HepG2 (cell line): ENCODE data around the gene SPINK8. TPM values are rescaled to one million over a fixed set of nuclear protein-coding genes. Genes with fewer than 3 reads are reported as not detected.

Experiments
- ATAC-seq: fragments of 200-7000 bp; cut with Tn5 transposase; 3 replicates; pipeline ENCODE4 v1.9.1; 2020; ENCODE audit warnings: mild to moderate bottlenecking, moderate library complexity
- BruUV-seq: library from RNA; stranded (reverse); fragments of 400-500 nt; replicated peaks from 2 replicates; lab custom pipeline; 2021; lab: Mats Ljungman, UMichigan
- CTCF ChIA-PET: fragments of 300-600 bp; formaldehyde crosslinking; extraction: SDS; loops from one replicate; lab custom pipeline; 2021; ENCODE audit warnings: low total read pairs, inconsistent platforms, low intra/inter-chr PET ratio; lab: Yijun Ruan, JAX
- POLR2A ChIA-PET: fragments of 350-600 bp; sonication (Branson Sonifier 250); formaldehyde crosslinking; loops from one replicate; lab custom pipeline; 2020; ENCODE audit warnings: antibody characterized with exemption, inconsistent platforms; lab: Yijun Ruan, JAX
- DNase-seq: peaks from one replicate; pipeline ENCODE4 v3.0.0-alpha.2; 2015; ENCODE audit warnings: low spot score
- FAIRE-seq: peaks from 3 replicates; lab custom pipeline; 2011; peaks lifted over from hg19 to GRCh38; lab: Jason Lieb, UNC
- H2AFZ ChIP-seq: one replicate; pipeline ENCODE4 v1.6.1; 2011; ENCODE audit warnings: low read length, inconsistent platforms
- H3K27ac ChIP-seq: fragments of 300-600 bp; 3 replicates; pipeline ENCODE4 v1.8.0; 2011; ENCODE audit warnings: mixed run types, mild to moderate bottlenecking, mixed read lengths, low read length, inconsistent platforms; ENCODE audit not compliant: insufficient read depth; ENCODE audit errors: extremely low read length
- H3K27me3 ChIP-seq, 2 experiments: fragments of 200-600 bp in 1 of 2; 2 replicates in 1 of 2; 3 replicates in 1 of 2; pipeline versions ENCODE4 v1.6.0 to v1.8.0; 2011; ENCODE audit warnings: low read length in 2 of 2, mild to moderate bottlenecking in 2 of 2, moderate library complexity in 2 of 2, inconsistent platforms in 1 of 2; ENCODE audit not compliant: insufficient read depth in 2 of 2, control insufficient read depth in 1 of 2
- H3K36me3 ChIP-seq, 2 experiments: fragments of 200-600 bp in 1 of 2; replicated peaks in 1 of 2; 2 replicates in 1 of 2; 3 replicates in 1 of 2; pipeline versions ENCODE4 v1.5.1 to v1.8.0; 2011; ENCODE audit warnings: low read length in 2 of 2, inconsistent platforms in 1 of 2; ENCODE audit not compliant: insufficient read depth in 2 of 2, control insufficient read depth in 1 of 2
- H3K4me1 ChIP-seq: 2 replicates; pipeline ENCODE4 v1.5.1; 2012; ENCODE audit warnings: low read length, inconsistent platforms; ENCODE audit not compliant: insufficient read depth
- H3K4me2 ChIP-seq: 2 replicates; pipeline ENCODE4 v1.6.0; 2011; ENCODE audit warnings: low read depth, low read length, inconsistent platforms
- H3K4me3 ChIP-seq, 3 experiments: fragments of 200-600 bp in 1 of 3; sonication (generic), shearing (Covaris generic) in 1 of 3; replicated peaks in 1 of 3; 2 replicates each; pipeline ENCODE4 v1.5.1; 2011 to 2016; ENCODE audit warnings: low read length in 3 of 3, inconsistent platforms in 2 of 3, low read depth in 2 of 3, mild to moderate bottlenecking in 2 of 3, control low read depth in 1 of 3, mixed read lengths in 1 of 3; ENCODE audit not compliant: insufficient read depth in 1 of 3
- H3K79me2 ChIP-seq: one replicate; pipeline ENCODE4 v1.6.1; 2011; ENCODE audit warnings: low read length, inconsistent platforms; ENCODE audit not compliant: insufficient read depth
- H3K9ac ChIP-seq: 2 replicates; pipeline ENCODE4 v1.6.0; 2011; ENCODE audit warnings: mild to moderate bottlenecking, low read depth, low read length, inconsistent platforms; ENCODE audit not compliant: insufficient read depth
- H3K9me3 ChIP-seq: 2 replicates; pipeline ENCODE4 v1.5.1; 2012; ENCODE audit warnings: mild to moderate bottlenecking, low read length
- H4K20me1 ChIP-seq: 2 replicates; pipeline ENCODE4 v1.6.0; 2011; ENCODE audit warnings: inconsistent platforms, mild to moderate bottlenecking, low read length, moderate library complexity; ENCODE audit not compliant: insufficient read depth
- ISX ChIP-seq: sonication (generic); formaldehyde crosslinking; conservative IDR thresholded peaks from 2 replicates; pipeline ENCODE4 v1.5.0; 2020; ENCODE audit warnings: missing genetic modification reagents
- NAIF1 ChIP-seq: sonication (generic); formaldehyde crosslinking; IDR thresholded peaks from 2 replicates; pipeline ENCODE4 v1.5.0; 2020; ENCODE audit warnings: mild to moderate bottlenecking, missing genetic modification reagents, borderline replicate concordance
- NFYB ChIP-seq: sonication (generic); formaldehyde crosslinking; IDR thresholded peaks from 2 replicates; pipeline ENCODE4 v1.4.0; 2020; ENCODE audit warnings: missing genetic modification reagents
- SNAPC2 ChIP-seq: sonication (generic); formaldehyde crosslinking; IDR thresholded peaks from 2 replicates; pipeline ENCODE4 v1.8.1; 2022; ENCODE audit warnings: mild to moderate bottlenecking, missing genetic modification reagents
- ZNF333 ChIP-seq: sonication (generic); formaldehyde crosslinking; IDR thresholded peaks from 2 replicates; pipeline ENCODE4 v1.4.0; 2020; ENCODE audit warnings: mild to moderate bottlenecking, missing genetic modification reagents, borderline replicate concordance
- ZNF768 ChIP-seq: sonication (generic); formaldehyde crosslinking; IDR thresholded peaks from 2 replicates; pipeline ENCODE4 v1.4.0; 2020; ENCODE audit warnings: missing genetic modification reagents
- WGBS: methylation state at CpG from one replicate; pipeline ENCODE4 v1.1.6; 2017; ENCODE audit warnings: low lambda C conversion rate; 5-methylcytosine and 5-hydroxymethylcytosine counted together
- in situ Hi-C: cut with HindIII; loops from 2 replicates; pipeline ENCODE4 v1.10.0; 2017; ENCODE audit warnings: low pct_unique_long_range_greater_than_20kb; ENCODE audit not compliant: extremely low pct_ligation_motif_present
- intact Hi-C: fragments of 100-400 bp; cut with micrococcal nuclease; formaldehyde crosslinking; loops from one replicate; pipeline ENCODE4 v1.10.0; 2022; ENCODE audit not compliant: unreplicated experiment
- polyA plus RNA-seq, 8 experiments: library from polyadenylated mRNA; depleted of rRNA in 3 of 8; stranded (reverse) in 7 of 8; unstranded in 1 of 8; fragments of >200 nt; fragmentation: Illumina TruSeq in 4 of 8; extraction: Trizol in 4 of 8; gene quantifications; 2 replicates each; pipeline versions ENCODE4 v1.2.1 to v1.2.3, GENCODE V29; 2011 to 2016; ENCODE audit warnings: low read depth in 4 of 8, missing spikeins in 1 of 8, mixed read lengths in 1 of 8; ENCODE audit not compliant: insufficient read depth in 1 of 8
- total RNA-seq, 5 experiments: library from RNA; depleted of rRNA; stranded (reverse); fragments of >200 nt; fragmentation: Illumina TruSeq; extraction: Trizol; gene quantifications; 2 replicates each; pipeline ENCODE4 v1.2.3, GENCODE V29; 2016; ENCODE audit warnings: low read depth in 1 of 5
- TF ChIP-seq, protein P1 (sequence below): IDR thresholded peaks from 2 replicates; pipeline ENCODE4 v1.6.1; 2016; ENCODE audit warnings: missing compliant biosample characterization, missing genetic modification reagents, borderline replicate concordance

SPINK8 gene
- total and polyA plus RNA-seq, 2 of the 13 experiments (the other 11 are each of a cell fraction or from before 2014, with no cell fraction given): not detected

DNA sequence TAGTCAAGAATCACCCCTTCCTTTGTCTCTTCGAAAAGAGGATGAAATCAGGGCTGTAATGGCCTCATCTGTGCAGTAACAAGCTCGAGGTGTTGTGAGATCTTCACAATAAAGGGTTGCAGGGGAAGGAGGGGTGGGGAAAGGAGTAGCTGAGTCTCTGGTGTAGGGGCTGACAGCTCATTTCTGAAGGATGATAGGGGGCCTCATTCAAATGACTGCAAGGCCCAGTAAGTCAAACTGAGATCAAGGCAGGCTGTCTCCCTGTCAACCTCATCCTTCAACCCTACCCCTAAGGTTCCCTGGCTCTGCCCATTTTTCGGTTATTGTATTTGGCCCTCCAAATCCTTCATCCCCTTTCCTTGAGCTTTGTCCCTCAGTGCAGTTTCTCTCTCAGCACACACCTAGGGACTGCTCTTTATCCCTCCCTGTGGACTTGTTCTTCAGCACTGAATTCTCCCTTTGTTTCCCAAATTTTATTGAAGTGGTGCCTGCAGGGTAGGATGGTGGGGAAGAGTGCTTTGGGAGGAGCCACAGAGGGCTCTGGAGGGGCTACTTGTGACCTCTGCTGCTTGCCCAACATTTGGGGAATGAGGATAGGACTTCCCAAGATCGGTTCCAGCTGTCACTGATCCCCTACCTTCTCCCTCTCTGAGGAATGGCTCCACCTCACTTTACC, 54.4 kb downstream of the SPINK8 start:
- CTCF ChIA-PET: no interaction called here
- no peak for ATAC-seq
- no peak overlapping the region for H3K4me3 ChIP-seq
- no peak for TF ChIP-seq ZNF768
- TF ChIP-seq, protein P1, sequence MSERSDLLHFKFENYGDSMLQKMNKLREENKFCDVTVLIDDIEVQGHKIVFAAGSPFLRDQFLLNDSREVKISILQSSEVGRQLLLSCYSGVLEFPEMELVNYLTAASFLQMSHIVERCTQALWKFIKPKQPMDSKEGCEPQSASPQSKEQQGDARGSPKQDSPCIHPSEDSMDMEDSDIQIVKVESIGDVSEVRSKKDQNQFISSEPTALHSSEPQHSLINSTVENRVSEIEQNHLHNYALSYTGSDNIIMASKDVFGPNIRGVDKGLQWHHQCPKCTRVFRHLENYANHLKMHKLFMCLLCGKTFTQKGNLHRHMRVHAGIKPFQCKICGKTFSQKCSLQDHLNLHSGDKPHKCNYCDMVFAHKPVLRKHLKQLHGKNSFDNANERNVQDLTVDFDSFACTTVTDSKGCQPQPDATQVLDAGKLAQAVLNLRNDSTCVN: no peak
- TF ChIP-seq ISX (CRISPR knock-in tag): no peak
- TF ChIP-seq SNAPC2 (CRISPR knock-in tag): no peak
- TF ChIP-seq NAIF1: no peak
- TF ChIP-seq ZNF333 (CRISPR knock-in tag): no peak
- TF ChIP-seq NFYB (CRISPR knock-in tag): no peak
- intact Hi-C loops: no loop called here
- FAIRE-seq: no peak
- H3K27ac ChIP-seq: no peak overlapping the region
- POLR2A ChIA-PET: interaction anchor here (1.2 kb wide), 1 partner anchor 161 kb away, joined by 3 read pairs; the partner anchor contains the start of genes CCDC51 and TMA7
- no peaks in the 10 kb centered on the region for H3K36me3 ChIP-seq
- H3K9me3 ChIP-seq: no peaks in the 10 kb centered on the region
- H2AFZ ChIP-seq: no peak overlapping the region
- no peaks in the 10 kb centered on the region for H4K20me1 ChIP-seq
- no peaks in the 10 kb centered on the region for H3K4me1 ChIP-seq
- H3K4me2 ChIP-seq: no peak overlapping the region
- H3K27me3 ChIP-seq: no peaks in the 10 kb centered on the region; a peak in 2 of 5 replicates
- no peak overlapping the region for H3K9ac ChIP-seq
- in situ Hi-C loops: no loop called here
- WGBS: 8% methylated on average over 4 of the region's 4 CpGs
- BruUV-seq: no TSS peak
- H3K79me2 ChIP-seq: no peaks in the 10 kb centered on the region
- DNase-seq: no peak
